ENCODE data around the gene KDM4B. TPM values are rescaled to one million over a fixed set of nuclear protein-coding genes. Genes with fewer than 3 reads are reported as not detected.

The KDM4B gene
- total and polyA plus RNA-seq, 12 donors: 12.4 to 35.8 (median 30.3) TPM

GRCh38 chr19:4980067-4980466, 11.2 kb downstream of the KDM4B start:
- Histone ChIP-seq H3K4me1 (peaks cover 11 to 82% (median 70%) of the 10 kb centered on the region in 9 donors), H3K36me3 (peaks cover 0 to 20% (median 0%) of the 10 kb centered on the region in 9 donors), H3K27me3 (no peaks in the 10 kb centered on the region), H3K4me3 (no peak overlapping the region), H3K27ac (no peak overlapping the region), H3K9me3 (no peaks in the 10 kb centered on the region)
- DNase-seq (no peak), ATAC-seq (no peak)
- 74 to 89% methylated on average over 3 of the region's 3 CpGs for WGBS, 2 donors
- intact Hi-C loops (cut with DNase I): no loop called here
- no peak for TF ChIP-seq CTCF (IDR thresholded peaks at IDR 0.05)

GRCh38 chr19:4980838-4981680, 12.1 kb downstream of the KDM4B start:
- no peak for ATAC-seq
- 78 to 89% methylated on average over 26 to 27 of the region's 27 CpGs for WGBS, 2 donors
- no peaks in the 10 kb centered on the region for H3K27me3 ChIP-seq
- peaks cover 16 to 82% (median 68%) of the 10 kb centered on the region in 9 donors for H3K4me1 ChIP-seq
- no peak overlapping the region for H3K4me3 ChIP-seq
- peaks cover 0 to 20% (median 0%) of the 10 kb centered on the region in 9 donors for H3K36me3 ChIP-seq
- DNase-seq: no peak
- no peaks in the 10 kb centered on the region for H3K9me3 ChIP-seq
- intact Hi-C loops (cut with DNase I): no loop called here
- peak overlapping the region in 1 of 10 donors; percentile 20 for H3K27ac ChIP-seq
- no peak for TF ChIP-seq CTCF (IDR thresholded peaks at IDR 0.05)

GRCh38 chr19:4981681-4981958, 12.7 kb downstream of the KDM4B start:
- H3K27me3 ChIP-seq: no peaks in the 10 kb centered on the region
- TF ChIP-seq CTCF (IDR thresholded peaks at IDR 0.05): no peak
- no peak overlapping the region for H3K4me3 ChIP-seq
- intact Hi-C loops (cut with DNase I): no loop called here
- H3K27ac ChIP-seq: peak overlapping the region in 1 of 10 donors; percentile 20
- 90 to 100% methylated on average over 3 of the region's 3 CpGs for WGBS, 2 donors
- H3K4me1 ChIP-seq: peaks cover 19 to 82% (median 69%) of the 10 kb centered on the region in 9 donors
- no peak for ATAC-seq
- H3K9me3 ChIP-seq: no peaks in the 10 kb centered on the region
- peaks cover 0 to 20% (median 0%) of the 10 kb centered on the region in 9 donors for H3K36me3 ChIP-seq
- no peak for DNase-seq

- DNase-seq: no peak
Observed at GRCh38 chr19:4983346-4984105, 14.6 kb downstream of the KDM4B start.

More at GRCh38 chr19:4983346-4984105, 14.6 kb downstream of the KDM4B start:
- ATAC-seq: no peak
- peaks cover 0 to 13% (median 0%) of the 10 kb centered on the region in 9 donors for H3K36me3 ChIP-seq
- peaks cover 30 to 82% (median 67%) of the 10 kb centered on the region in 9 donors for H3K4me1 ChIP-seq
- 69 to 79% methylated on average over 23 of the region's 23 CpGs for WGBS, 2 donors
- TF ChIP-seq CTCF (IDR thresholded peaks at IDR 0.05): no peak
- intact Hi-C loops (cut with DNase I): no loop called here
- H3K27ac ChIP-seq: peak overlapping the region in 3 of 10 donors; percentile 17 to 52 (median 17)
- H3K4me3 ChIP-seq: no peak overlapping the region
- no peaks in the 10 kb centered on the region for H3K27me3 ChIP-seq
- H3K9me3 ChIP-seq: no peaks in the 10 kb centered on the region

Measured in heart right ventricle (tissue), 16 donors.